K562 (cell line): ENCODE data around the gene METRNL. TPM values are rescaled to one million over a fixed set of nuclear protein-coding genes. Genes with fewer than 3 reads are reported as not detected.

ENCODE experiments used
- ATAC-seq: fragments of 200-7000 bp; cut with Tn5 transposase; 3 replicates; pipeline ENCODE4 v1.9.1; 2020; ENCODE audit warnings: moderate library complexity
- BruUV-seq: library from RNA; stranded (reverse); fragments of 400-500 nt; replicated peaks from 2 replicates; lab custom pipeline; 2021; lab: Mats Ljungman, UMichigan
- CTCF ChIA-PET: fragments of 300-600 bp; formaldehyde crosslinking; extraction: SDS; loops from one replicate; lab custom pipeline; 2021; ENCODE audit warnings: low intra/inter-chr PET ratio; lab: Yijun Ruan, JAX
- POLR2A ChIA-PET: fragments of 300-600, 350-650 bp; sonication (Branson Sonifier 250); formaldehyde crosslinking; extraction: SDS; loops from one replicate; lab custom pipeline; 2021; ENCODE audit warnings: antibody characterized with exemption, inconsistent platforms; lab: Yijun Ruan, JAX
- DNase-seq, 4 experiments: peaks; one replicate each; pipeline versions ENCODE4 v3.0.0 to v3.0.0-alpha.2; 2011 to 2018; ENCODE audit warnings: low spot score in 3 of 4, mixed read lengths in 3 of 4; ENCODE audit errors: extremely low read depth in 1 of 4
- FAIRE-seq: peaks from 2 replicates; lab custom pipeline; 2011; peaks lifted over from hg19 to GRCh38; lab: Jason Lieb, UNC
- H2AFZ ChIP-seq: 2 replicates; pipeline ENCODE4 v1.6.0; 2011; ENCODE audit warnings: low read depth, low read length, control low read depth, inconsistent platforms
- H3K27ac ChIP-seq: fragments of 200-600 bp; 3 replicates; pipeline ENCODE4 v1.8.0; 2011; ENCODE audit warnings: low read depth, mild to moderate bottlenecking, control low read depth, inconsistent platforms, low read length, moderate library complexity, mixed read lengths; ENCODE audit errors: extremely low read depth
- H3K27me3 ChIP-seq, 2 experiments: fragments of 300-600 bp in 1 of 2; 2 replicates in 1 of 2; 3 replicates in 1 of 2; pipeline versions ENCODE4 v1.6.0 to v1.8.0; 2011; ENCODE audit warnings: inconsistent platforms in 2 of 2, low read length in 2 of 2, mild to moderate bottlenecking in 1 of 2, mixed read lengths in 1 of 2, moderate library complexity in 1 of 2; ENCODE audit not compliant: control insufficient read depth in 2 of 2, insufficient read depth in 2 of 2
- H3K36me3 ChIP-seq: fragments of 300-600 bp; 3 replicates; pipeline ENCODE4 v1.8.0; 2011; ENCODE audit warnings: mild to moderate bottlenecking, low read length, inconsistent platforms; ENCODE audit not compliant: control insufficient read depth, insufficient read depth
- H3K4me1 ChIP-seq, 2 experiments: fragments of 200-600 bp in 1 of 2; replicated peaks in 1 of 2; 2 replicates in 1 of 2; 3 replicates in 1 of 2; pipeline versions ENCODE4 v1.5.1 to v1.8.0; 2011; ENCODE audit warnings: inconsistent platforms in 2 of 2, low read length in 2 of 2, mild to moderate bottlenecking in 1 of 2, mixed read lengths in 1 of 2, moderate library complexity in 1 of 2; ENCODE audit not compliant: control insufficient read depth in 2 of 2, insufficient read depth in 2 of 2
- H3K4me2 ChIP-seq: 2 replicates; pipeline ENCODE4 v1.6.1; 2011; ENCODE audit warnings: low read length, control low read depth, inconsistent platforms, mixed read lengths; ENCODE audit not compliant: insufficient read depth
- H3K4me3 ChIP-seq: fragments of 200-600 bp; sonication (generic), shearing (Covaris generic); 2 replicates; pipeline ENCODE4 v1.5.1; 2016; ENCODE audit warnings: control low read depth, inconsistent platforms
- H3K79me2 ChIP-seq: fragments of 200-600 bp; 3 replicates; pipeline ENCODE4 v1.8.0; 2011; ENCODE audit warnings: low read length, inconsistent platforms; ENCODE audit not compliant: control insufficient read depth, insufficient read depth
- H3K9ac ChIP-seq, 2 experiments: 2 replicates each; pipeline versions ENCODE4 v1.6.0 to v1.6.1; 2011; ENCODE audit warnings: low read depth in 2 of 2, low read length in 2 of 2, control low read depth in 1 of 2, inconsistent platforms in 1 of 2, mild to moderate bottlenecking in 1 of 2, mixed read lengths in 1 of 2; ENCODE audit not compliant: insufficient read depth in 1 of 2
- H3K9me1 ChIP-seq: one replicate; pipeline ENCODE4 v1.6.0; 2011; ENCODE audit warnings: inconsistent platforms, mild to moderate bottlenecking, low read length, moderate library complexity; ENCODE audit not compliant: control insufficient read depth, insufficient read depth
- H3K9me3 ChIP-seq: replicated peaks from 2 replicates; pipeline ENCODE4 v1.5.1; 2011; ENCODE audit warnings: low read depth, low read length, inconsistent platforms; ENCODE audit not compliant: control insufficient read depth, insufficient read depth
- H4K20me1 ChIP-seq: replicated peaks from 2 replicates; pipeline ENCODE4 v1.6.1; 2011; ENCODE audit warnings: low read length, inconsistent platforms, mixed read lengths; ENCODE audit not compliant: control insufficient read depth, insufficient read depth
- DACH1 ChIP-seq: fragments of 450-650 bp; IDR thresholded peaks from 2 replicates; pipeline ENCODE4 v1.6.1; 2018; ENCODE audit not compliant: partially characterized antibody
- KAT8 ChIP-seq: fragments of 450-650 bp; IDR thresholded peaks from 2 replicates; pipeline ENCODE4 v1.6.1; 2016; ENCODE audit warnings: low read depth, mild to moderate bottlenecking
- KLF6 ChIP-seq: fragments of 250-450 bp; sonication (Bioruptor Pico); IDR thresholded peaks from 2 replicates; pipeline ENCODE4 v1.4.0; 2020; ENCODE audit warnings: mild to moderate bottlenecking, moderate library complexity, borderline replicate concordance
- NFRKB ChIP-seq: fragments of 450-650 bp; IDR thresholded peaks from 2 replicates; pipeline ENCODE4 v1.6.1; 2016; ENCODE audit warnings: low read depth
- RCOR1 ChIP-seq, 2 experiments: IDR thresholded peaks; 2 replicates each; pipeline ENCODE4 v1.6.1; 2012; ENCODE audit warnings: low read depth in 2 of 2, low read length in 2 of 2, borderline replicate concordance in 1 of 2, improper control_type of control experiment in 1 of 2
- ZBTB7A ChIP-seq: IDR thresholded peaks from 2 replicates; pipeline ENCODE4 v1.6.1; 2011; ENCODE audit warnings: low read depth, mild to moderate bottlenecking, low read length, moderate library complexity, borderline replicate concordance; ENCODE audit not compliant: control insufficient read depth
- ZNF699 ChIP-seq: fragments of 250-450 bp; sonication (Bioruptor Pico); IDR thresholded peaks from 2 replicates; pipeline ENCODE4 v1.8.0; 2021; ENCODE audit warnings: mild to moderate bottlenecking, moderate library complexity; ENCODE audit not compliant: insufficient replicate concordance
- ZNF717 ChIP-seq: fragments of 250-450 bp; sonication (Bioruptor Pico); IDR thresholded peaks from 2 replicates; pipeline ENCODE4 v1.5.0; 2021
- WGBS: fragments of 100-300 bp; shearing (Covaris generic); methylation state at CpG from one replicate; pipeline ENCODE4 v1.1.6; 2016; ENCODE audit warnings: low coverage, mixed read lengths; ENCODE audit not compliant: insufficient coverage; ENCODE audit errors: missing lambda C conversion rate; 5-methylcytosine and 5-hydroxymethylcytosine counted together
- in situ Hi-C: fragments of 300-500 bp; cut with MboI; formaldehyde crosslinking; loops from 4 replicates; pipeline ENCODE4 v1.15.0; 2018; ENCODE audit warnings: inconsistent platforms, mixed read lengths
- intact Hi-C: fragments of 100-400 bp; cut with micrococcal nuclease; formaldehyde crosslinking; loops from 2 replicates; pipeline ENCODE4 v1.14.2; 2022
- polyA plus RNA-seq, 8 experiments: library from polyadenylated mRNA; depleted of rRNA in 4 of 8; stranded (reverse) in 5 of 8; unstranded in 3 of 8; fragments of >200 nt; fragmentation: Nextera tagmentation in 2 of 8; fragmentation: Illumina TruSeq in 1 of 8; extraction: Ambion mirVana in 2 of 8; extraction: Trizol in 1 of 8; gene quantifications; 2 replicates each; pipeline versions ENCODE4 v1.2.1 to v1.2.3, GENCODE V29; 2011 to 2014; ENCODE audit warnings: inconsistent platforms in 1 of 8, missing spikeins in 1 of 8
- total RNA-seq, 7 experiments: library from RNA; depleted of rRNA in 6 of 7; stranded (reverse); fragments of >200 nt in 6 of 7; fragmentation: Illumina TruSeq in 2 of 7; extraction: Trizol in 2 of 7; gene quantifications; 2 replicates each; pipeline versions ENCODE4 v1.2.1 to v1.2.3, GENCODE V29; 2011 to 2021; ENCODE audit warnings: low replicate concordance in 1 of 7

METRNL gene
- total and polyA plus RNA-seq, 9 of the 15 experiments (the other 6 are each of a cell fraction or from before 2014, with no cell fraction given), result 0.17 to 31.8 (median 2.9) TPM

DNA sequence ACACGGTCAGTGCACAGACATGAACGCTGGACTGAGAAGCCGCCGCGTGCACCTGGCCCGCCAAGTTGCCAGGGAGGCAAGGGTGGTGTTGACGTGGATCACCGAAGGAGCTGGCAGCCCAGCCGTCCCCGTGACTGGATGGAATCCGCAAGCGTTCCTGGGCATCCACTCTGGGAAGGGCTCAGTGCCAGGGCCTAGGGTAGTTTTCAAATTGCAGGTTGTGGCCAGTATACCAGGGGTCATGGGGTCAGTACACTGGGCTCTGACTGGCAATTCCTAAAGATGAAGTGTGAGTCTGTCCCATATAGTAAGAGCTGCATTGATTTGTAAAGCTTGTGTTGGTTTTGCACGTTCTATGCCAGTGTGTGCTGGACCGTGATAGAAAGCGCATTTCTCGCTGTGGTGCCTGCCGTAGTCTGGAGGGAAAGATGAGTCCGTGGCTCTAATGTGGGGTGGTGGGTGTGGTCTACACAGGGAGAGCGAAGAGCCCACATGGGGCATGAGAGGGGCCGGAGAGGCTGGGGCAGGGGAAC lies 21.1 kb upstream of the METRNL start:
- no TSS peak for BruUV-seq
- no peak for TF ChIP-seq NFRKB
- no peak for TF ChIP-seq KAT8
- TF ChIP-seq ZBTB7A, result no peak
- no peak for TF ChIP-seq KLF6
- no peak for TF ChIP-seq DACH1
- no peak for TF ChIP-seq ZNF699 (CRISPR knock-in tag)
- DNase-seq (no peak), FAIRE-seq (no peak), ATAC-seq (no peak)
- Histone ChIP-seq H3K36me3 (no peaks in the 10 kb centered on the region), H4K20me1 (peaks cover 4% of the 10 kb centered on the region; the same call in 1 of the 2 replicates), H3K9me1 (no peaks in the 10 kb centered on the region), H2AFZ (no peak overlapping the region), H3K4me1 (peaks cover 17 to 65% of the 10 kb centered on the region in 2 experiments), H3K27me3 (peaks cover 11 to 51% of the 10 kb centered on the region in 2 experiments; a peak in 4 of 5 replicates), H3K4me2 (no peak overlapping the region), H3K4me3 (no peak overlapping the region), H3K27ac (no peak overlapping the region), H3K79me2 (no peaks in the 10 kb centered on the region), H3K9ac (peak overlapping the region in 1 of 2 experiments; percentile 64; a peak in 1 of 4 replicates), H3K9me3 (no peaks in the 10 kb centered on the region)
- 40% methylated on average over 20 of the region's 20 CpGs for WGBS
- in situ Hi-C loops, result no loop called here
- CTCF ChIA-PET, result no interaction called here
- intact Hi-C loops, result no loop called here
- POLR2A ChIA-PET, result no interaction called here

DNA sequence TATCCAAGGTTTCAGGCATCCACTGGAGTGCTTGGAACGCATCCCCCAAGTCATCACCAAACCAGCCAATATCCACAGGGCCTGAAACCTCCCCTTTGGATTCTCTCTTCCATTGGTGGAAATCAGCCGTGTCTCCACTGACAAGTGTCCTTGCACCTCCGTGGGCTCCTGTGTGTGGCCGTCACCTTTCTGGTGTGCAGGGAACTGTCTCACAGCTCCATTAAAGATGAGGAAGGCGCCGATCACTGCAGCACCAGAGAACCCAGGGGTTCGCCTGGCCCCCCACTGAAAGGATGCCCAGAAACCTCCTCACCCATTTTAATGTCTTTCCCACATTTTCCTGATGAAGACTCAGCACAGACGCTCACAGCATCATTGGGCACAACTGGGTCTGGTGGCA lies 17.8 kb upstream of the METRNL start:
- Histone ChIP-seq H2AFZ (no peak overlapping the region), H3K27me3 (peaks cover 11 to 60% of the 10 kb centered on the region in 2 experiments; a peak in 4 of 5 replicates), H3K4me1 (peaks cover 0 to 67% of the 10 kb centered on the region in 2 experiments; a peak in 4 of 5 replicates), H3K27ac (no peak overlapping the region), H3K9me1 (no peaks in the 10 kb centered on the region), H3K79me2 (no peaks in the 10 kb centered on the region), H4K20me1 (peaks cover 4% of the 10 kb centered on the region; the same call in 1 of the 2 replicates), H3K4me2 (no peak overlapping the region), H3K9me3 (no peaks in the 10 kb centered on the region), H3K4me3 (no peak overlapping the region), H3K36me3 (no peaks in the 10 kb centered on the region), H3K9ac (no peak overlapping the region)
- FAIRE-seq (no peak), DNase-seq (no peak), ATAC-seq (no peak)
- no TSS peak for BruUV-seq
- CTCF ChIA-PET, result no interaction called here
- POLR2A ChIA-PET, result no interaction called here
- intact Hi-C loops (no loop called here), in situ Hi-C loops (no loop called here)
- 28% methylated on average over 8 of the region's 8 CpGs for WGBS
- TF ChIP-seq RCOR1 (IDR thresholded peaks at IDR 0.05; ENCODE audit: borderline replicate concordance in 1 of 2, low read depth in 2 of 2, low read length in 2 of 2) (no peak), ZNF717 (no peak)
